H54 (cell line): ENCODE data around the gene TRAF3.

Source experiments
- DNase-seq: peaks from one replicate; pipeline ENCODE4 v3.0.0; 2011; ENCODE audit warnings: low spot score, mixed read lengths; ENCODE audit not compliant: insufficient read length
- FAIRE-seq: peaks from 3 replicates; lab custom pipeline; 2011; peaks lifted over from hg19 to GRCh38; lab: Jason Lieb, UNC
- POLR2A ChIP-seq: IDR thresholded peaks from 2 replicates; pipeline ENCODE4 v1.6.1; 2011; ENCODE audit warnings: low read depth, mild to moderate bottlenecking, low read length

The TRAF3 gene, protein sequence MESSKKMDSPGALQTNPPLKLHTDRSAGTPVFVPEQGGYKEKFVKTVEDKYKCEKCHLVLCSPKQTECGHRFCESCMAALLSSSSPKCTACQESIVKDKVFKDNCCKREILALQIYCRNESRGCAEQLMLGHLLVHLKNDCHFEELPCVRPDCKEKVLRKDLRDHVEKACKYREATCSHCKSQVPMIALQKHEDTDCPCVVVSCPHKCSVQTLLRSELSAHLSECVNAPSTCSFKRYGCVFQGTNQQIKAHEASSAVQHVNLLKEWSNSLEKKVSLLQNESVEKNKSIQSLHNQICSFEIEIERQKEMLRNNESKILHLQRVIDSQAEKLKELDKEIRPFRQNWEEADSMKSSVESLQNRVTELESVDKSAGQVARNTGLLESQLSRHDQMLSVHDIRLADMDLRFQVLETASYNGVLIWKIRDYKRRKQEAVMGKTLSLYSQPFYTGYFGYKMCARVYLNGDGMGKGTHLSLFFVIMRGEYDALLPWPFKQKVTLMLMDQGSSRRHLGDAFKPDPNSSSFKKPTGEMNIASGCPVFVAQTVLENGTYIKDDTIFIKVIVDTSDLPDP

GRCh38 chr14:102776761-102777710 is at the start of gene TRAF3:
Gene TRAF3 (plus strand): TSS chr14:102777449. CDS start chr14:102870202, 92,753 bp downstream.
- no peak for FAIRE-seq
- peak; percentile 90 for DNase-seq
- TF ChIP-seq POLR2A: peak; percentile 48; the same call in 1 of the 2 replicates

- FAIRE-seq: no peak
- TF ChIP-seq POLR2A: no peak
These were observed 48.7 kb upstream of the TRAF3 start for GRCh38 chr14:102728501-102728900.

DNA sequence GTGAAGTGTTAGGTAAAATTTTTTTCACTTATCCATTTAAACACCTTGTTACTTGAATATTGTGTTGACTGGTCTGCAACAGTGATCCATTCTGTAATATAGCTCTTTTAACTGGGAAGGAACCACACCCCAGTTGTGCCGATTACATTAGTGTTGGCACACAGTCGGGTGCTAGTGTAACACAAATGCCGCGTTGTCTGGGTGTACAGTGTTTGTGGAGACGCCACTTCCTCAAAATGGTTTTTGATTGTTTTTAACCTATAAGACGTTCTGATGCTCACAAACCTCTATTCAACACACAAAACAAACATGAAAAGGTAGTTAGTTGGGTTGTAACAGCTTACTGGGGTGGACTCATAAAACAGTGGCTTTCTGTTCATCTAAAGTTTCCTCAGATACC is 48.0 kb upstream of the TRAF3 start:
- no peak for TF ChIP-seq POLR2A
- FAIRE-seq (no peak), DNase-seq (no peak)

More at GRCh38 chr14:102728501-102728900, 48.7 kb upstream of the TRAF3 start:
- no peak for DNase-seq

DNA sequence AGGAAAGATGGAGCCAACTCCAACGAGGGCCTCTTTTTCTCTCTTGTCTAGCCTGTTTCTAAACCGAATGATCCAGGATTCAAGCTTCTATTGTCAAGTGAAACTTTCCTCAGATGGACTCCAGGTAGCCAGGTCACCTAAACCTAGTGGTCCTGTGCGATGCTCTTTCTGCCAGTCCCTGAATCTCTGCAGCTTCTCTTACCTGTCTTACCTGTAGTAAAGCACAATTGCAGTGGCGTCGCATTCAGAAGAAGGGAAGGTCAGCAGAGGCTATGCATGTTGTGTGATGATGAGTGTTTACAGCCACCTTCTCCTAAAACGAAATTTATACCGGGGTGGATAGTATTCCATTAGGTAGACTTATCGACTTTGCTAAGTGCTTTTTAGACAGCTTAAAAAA is 47.4 kb upstream of the TRAF3 start:
- DNase-seq: no peak
- no peak for TF ChIP-seq POLR2A
- FAIRE-seq: no peak

DNA sequence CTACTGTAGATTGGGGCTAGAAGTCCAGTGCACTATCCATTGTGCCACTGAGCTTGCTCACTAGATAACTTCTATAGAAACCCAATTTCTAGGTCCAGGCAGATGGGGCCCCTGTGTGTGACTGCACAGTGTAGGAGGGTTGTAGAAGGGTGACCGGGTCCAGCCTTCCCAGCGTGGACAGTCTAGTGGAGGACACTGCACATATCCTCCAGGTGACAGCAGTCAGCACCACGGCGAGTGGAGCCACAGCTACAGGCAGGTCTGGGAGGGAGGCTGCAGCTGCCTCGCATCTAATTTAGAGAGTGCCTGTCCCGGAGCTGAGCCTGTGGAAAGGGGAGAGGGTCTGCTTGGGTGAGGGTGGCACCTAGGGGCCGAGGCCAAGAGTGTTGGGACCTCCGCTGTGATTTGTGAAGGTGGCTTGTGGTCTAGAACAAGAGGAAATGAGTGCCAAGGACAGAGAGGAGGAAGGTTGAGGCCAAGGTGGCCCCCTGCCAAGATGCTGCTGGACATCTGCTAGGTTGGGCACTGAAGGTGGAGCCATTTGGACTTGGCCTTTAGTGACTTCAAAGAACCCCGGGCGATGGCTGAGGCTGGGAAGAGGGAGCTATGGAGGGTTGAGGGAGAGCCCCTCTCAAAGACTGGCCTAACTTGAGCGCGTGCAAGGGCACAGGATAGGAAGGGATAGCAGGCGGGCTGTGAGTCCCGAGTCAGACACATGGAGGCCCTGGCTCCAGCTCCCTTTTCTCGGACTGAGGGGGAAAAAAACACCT is 46.0 kb upstream of the TRAF3 start:
- no peak for DNase-seq
- FAIRE-seq: no peak
- TF ChIP-seq POLR2A: no peak

DNA sequence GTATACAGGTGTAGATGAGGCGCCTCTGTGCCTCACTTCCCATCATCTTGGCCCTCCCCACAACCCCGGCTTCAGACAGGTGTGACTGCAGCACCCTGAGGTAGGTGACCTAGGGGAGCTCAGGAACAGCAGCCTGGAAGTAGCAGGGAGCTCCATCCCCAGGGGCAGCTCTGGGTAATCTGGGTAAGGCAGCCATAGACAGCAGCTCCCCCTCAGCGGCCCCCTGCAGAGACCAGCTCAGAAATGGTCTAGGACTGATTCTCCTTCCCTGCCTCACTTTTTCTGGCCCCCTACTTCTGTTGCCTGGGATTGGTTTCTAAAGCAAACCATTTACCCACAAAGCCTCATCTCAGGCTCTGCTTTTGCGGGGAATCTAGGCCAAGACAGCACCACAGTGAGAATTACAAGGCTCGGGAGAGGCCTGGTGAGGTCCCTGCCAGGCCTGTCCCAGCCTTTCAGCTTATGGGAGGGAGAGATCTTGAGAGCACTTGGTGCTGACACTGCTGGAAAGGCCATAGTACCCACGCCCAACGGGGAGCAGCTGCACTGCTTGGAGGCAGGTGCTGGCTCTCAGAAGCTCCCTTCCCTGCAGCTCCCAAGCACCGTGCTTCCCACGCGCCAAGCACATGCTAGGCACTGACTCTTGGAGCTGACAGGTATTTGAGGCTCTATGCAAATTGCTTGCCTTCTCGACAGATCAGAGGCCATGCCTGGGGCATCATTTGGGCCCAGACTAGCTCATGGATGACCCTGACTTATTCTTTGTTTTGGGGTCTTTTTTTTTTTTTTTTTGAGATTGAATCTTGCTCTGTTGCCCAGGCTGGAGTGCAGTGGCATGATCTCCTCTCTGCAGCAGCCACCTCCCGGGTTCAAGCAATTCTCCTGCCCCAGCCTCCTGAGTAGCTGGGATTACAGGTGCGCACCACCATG is 45.1 kb upstream of the TRAF3 start:
- FAIRE-seq: no peak
- no peak for DNase-seq

GRCh38 chr14:102732924-102733323 is 44.3 kb upstream of the TRAF3 start:
- no peak for FAIRE-seq
- no peak for DNase-seq
- no peak for TF ChIP-seq POLR2A

More for the DNA sequence above, 45.1 kb upstream of the TRAF3 start:
- no peak for TF ChIP-seq POLR2A

DNA sequence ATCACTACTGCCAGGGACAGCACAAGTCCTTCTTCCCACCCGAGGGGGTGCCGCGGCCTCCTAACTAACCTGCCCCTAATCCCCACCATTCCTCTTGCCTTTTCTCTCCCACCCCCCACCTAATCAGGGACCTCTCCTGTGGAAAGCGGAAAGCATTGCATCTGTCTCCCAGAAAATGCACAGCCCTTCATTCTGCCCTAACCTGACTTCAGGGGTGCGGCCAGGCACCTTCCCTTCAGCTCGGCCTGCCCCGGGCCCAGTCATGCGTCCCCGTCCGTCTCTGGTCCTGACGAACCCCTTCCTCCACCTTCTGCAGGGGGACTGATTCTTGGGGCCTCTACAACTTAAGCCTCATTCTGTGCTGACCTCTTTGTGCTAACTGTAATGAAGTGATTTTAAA is 43.9 kb upstream of the TRAF3 start:
- FAIRE-seq (no peak), DNase-seq (no peak)
- TF ChIP-seq POLR2A: no peak

DNA sequence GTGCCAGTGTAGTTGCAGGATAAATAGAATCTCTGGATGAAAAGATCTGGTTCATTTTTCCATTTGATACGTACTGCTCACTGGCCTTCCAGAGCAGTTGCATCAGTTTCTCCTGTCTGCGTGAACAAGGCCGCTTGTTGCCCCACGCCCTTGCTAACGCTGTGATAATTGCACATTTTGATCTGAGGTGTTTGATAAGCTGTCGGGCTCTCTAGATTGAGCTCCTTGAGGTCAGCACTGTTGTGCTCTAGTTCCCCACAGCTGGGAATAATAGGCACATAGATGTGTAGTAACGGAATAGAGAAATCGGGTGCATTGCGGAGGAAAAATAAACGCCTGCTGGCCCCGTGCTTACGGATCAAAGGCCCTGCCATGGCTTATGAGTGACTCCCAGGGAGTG is 42.8 kb upstream of the TRAF3 start:
- DNase-seq: no peak
- no peak for FAIRE-seq
- no peak for TF ChIP-seq POLR2A

- TF ChIP-seq POLR2A: no peak
- FAIRE-seq: no peak
These were observed 40.3 kb upstream of the TRAF3 start for GRCh38 chr14:102736956-102737355.

GRCh38 chr14:102737402-102738372 is 39.6 kb upstream of the TRAF3 start:
- TF ChIP-seq POLR2A: no peak
- DNase-seq: no peak
- no peak for FAIRE-seq

More at GRCh38 chr14:102736956-102737355, 40.3 kb upstream of the TRAF3 start:
- no peak for DNase-seq
